ENCODE data around the gene GNB1L.
"Not testable (repeated sequence)": the region's sequence is repeated elsewhere in the genome, so short reads cannot be mapped to it uniquely, and the experiment has no call there.

GNB1L gene

GRCh38 chr22:19792383-19792896 is 62.2 kb downstream of the GNB1L start:
- not testable (repeated sequence) for DNase-seq

DNA sequence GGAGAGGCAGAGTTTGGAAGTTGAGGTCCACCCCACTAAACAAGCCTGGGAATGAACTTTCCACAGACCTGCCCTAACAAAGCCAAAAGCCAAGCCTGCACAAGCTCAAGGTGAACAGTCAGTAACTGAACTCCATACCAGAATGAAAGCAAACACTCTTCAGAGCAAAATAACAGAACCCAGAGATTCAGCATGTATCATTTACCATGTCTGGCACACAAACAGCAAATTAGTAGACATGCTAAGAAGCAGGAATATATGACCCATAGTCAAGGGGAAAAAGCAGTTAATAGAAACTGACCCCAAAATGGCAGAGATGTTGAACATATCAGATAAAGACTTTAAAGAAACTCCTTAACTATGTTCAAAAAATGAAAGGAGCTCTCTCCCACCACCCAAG is 62.8 kb downstream of the GNB1L start:
- DNase-seq = no peak

- no peak for DNase-seq
These were observed 63.4 kb downstream of the GNB1L start for GRCh38 chr22:19791243-19791642.

DNA sequence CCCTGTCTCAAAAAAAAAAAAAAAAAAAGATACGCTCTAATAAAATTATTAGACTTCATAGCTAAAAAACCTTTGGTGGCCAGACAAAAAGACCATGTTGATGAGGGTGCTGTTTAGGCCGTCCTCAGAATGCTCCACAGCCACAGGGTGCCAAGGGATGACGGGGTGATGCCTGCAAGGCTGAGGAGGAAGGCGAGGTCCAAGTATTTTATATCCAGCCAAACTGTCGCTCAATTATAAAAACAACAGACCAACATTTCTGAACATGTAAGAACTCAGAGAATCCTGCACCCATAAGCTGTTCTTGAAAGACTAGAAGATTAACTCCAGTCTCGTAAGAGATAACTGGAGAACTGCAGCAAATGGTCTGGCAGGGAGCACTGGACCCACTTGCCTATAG is 64.8 kb downstream of the GNB1L start:
- DNase-seq = no peak

DNA sequence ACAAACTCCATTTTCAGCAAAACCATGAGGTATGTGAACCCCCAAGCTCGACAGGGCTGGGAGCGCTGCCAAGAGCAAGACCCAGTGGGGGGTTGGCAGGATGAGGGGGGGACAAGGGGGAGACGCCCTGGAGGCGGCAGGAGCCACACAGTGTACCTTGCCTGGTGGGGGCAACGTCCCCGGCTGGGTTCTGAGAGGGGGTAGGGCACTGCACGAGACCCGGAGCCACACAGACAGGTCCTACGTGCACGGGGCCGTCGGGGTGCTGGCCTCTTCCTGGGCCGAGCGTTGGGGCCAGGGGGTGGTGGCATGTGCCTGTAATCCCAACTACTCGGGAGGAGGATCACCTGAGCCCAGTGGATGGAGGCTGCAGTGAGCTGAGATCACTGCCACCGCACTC is 65.3 kb downstream of the GNB1L start:
- DNase-seq = no peak

GRCh38 chr22:19788661-19789225 is 65.9 kb downstream of the GNB1L start:
- no peak for DNase-seq

GRCh38 chr22:19787849-19788141 is 66.9 kb downstream of the GNB1L start:
- DNase-seq = no peak

DNA sequence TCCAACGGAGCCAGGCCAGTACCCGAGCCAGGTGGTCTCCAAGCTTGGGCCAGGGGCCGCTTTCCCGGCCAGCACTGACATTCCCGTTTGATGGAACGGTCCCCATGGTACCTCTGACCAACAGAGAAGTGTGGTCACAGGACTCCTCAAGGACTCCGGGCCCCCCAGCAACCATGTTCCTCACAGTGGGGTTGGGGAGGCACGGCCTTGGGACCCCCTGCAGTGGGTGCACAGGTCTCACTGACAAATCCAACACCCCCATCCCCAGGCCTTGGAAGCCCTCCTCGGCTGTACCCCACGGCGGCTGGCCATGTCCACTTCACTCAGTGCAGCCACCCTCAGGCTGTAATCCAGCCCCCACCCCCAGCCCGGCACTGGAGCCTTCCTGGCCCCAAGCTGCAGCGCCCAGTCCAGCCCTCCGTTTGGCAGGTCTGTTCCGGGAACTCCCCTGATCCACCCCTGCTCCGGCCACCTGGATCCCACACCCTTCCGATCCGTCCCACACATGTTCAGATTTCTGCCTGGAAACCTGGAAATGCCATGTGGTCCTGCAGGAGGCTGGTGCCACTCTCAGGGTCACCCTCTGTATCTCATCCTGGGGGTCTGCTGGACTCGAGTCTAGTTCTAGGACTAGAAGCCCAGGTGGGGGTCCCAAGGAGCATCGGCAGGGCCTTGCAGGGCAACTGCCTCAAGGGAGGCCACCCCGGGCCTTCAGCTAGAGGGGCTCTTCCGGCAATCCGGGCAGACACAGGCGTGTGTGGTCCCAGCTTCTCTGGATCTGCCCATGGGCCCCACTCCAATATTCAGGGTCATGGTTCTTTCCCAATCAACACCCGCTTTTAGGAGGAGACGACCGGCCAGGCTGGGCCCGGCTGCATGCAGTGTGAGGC is 67.5 kb downstream of the GNB1L start:
- DNase-seq = no peak

DNA sequence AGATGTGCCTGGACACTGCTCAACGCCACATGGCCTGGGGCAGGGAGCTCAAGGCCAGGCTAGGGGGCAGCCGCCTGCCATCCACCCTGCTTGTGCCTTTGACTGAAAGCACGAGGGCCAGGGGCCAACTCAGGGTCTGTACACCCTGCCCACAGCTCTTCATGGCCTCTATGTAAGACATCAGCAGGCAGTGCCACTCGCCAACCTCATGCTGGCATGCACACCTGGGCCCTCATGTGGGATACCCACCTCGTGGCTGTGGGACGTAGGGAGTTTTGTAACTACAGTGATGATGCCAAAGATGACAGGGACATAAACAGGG is 68.4 kb downstream of the GNB1L start:
- no peak for DNase-seq

GRCh38 chr22:19785461-19786263 is 69.0 kb downstream of the GNB1L start:
- DNase-seq = no peak

DNA sequence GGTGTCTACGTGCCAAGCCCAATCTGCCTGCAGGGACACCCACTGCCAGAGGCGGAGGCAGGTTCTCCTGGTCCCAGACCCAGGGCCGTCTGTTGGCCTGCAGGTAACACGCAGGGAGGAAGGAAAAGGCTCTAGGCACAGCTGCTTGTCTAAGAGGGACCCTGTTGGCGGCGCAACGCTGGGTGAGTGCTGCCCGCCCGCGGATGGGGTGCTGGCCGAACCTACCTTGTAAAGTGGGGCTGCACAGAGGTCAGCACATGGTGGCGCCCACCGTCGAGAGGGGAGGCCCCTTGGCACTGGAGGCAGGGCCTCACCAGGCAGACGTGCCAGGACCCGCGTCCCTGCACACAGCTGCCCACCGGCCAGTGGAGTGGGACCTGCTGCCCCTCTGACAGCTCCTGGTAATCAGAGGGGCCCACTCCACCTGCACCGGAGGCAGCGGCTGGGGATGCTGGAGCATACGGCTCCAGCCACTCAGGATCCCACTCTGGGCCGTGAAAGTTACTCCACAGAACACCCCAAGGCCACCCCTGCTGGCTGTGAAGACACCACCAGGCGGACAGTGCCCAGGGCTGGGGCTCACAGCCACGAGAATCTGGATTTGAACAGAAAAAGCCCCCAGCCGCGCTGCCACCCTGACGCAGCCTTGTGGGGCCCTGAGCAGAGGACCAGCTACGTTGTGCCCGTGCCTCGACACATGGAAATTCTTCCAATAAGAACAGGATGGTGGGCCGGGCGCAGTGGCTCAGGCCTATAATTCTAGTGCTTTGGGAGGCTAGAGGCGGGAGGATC is 70.1 kb downstream of the GNB1L start:
- no peak for DNase-seq

- DNase-seq = no peak
These were observed 70.9 kb downstream of the GNB1L start for GRCh38 chr22:19783586-19784383.

GRCh38 chr22:19782533-19782932 is 72.1 kb downstream of the GNB1L start:
- no peak for DNase-seq

- DNase-seq = no peak
These were observed 74.9 kb downstream of the GNB1L start for GRCh38 chr22:19779685-19780268.

DNA sequence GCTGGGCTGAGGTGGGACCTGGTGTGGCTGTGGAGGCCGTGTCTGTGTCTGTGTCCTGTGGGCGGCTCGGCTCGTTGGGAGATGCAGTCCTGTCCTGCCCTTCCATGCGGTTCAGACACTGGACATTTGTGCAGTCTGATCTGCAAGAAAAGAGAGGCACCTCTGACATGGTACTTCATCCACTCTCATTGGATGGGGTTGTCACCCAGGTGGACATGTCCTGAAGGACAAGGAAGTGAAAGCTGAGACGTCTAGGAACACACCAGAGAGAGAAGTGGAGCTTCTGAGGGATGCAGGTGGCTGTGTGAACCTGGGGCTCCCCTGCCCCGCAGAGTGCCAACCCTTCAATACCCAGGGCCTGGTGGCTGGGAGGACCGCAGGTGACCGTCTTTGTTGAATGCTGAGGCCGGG is 75.7 kb downstream of the GNB1L start:
- no peak for DNase-seq

GRCh38 chr22:19777192-19777591 is 77.5 kb downstream of the GNB1L start:
- not testable (repeated sequence) for DNase-seq

- DNase-seq = no peak
These were observed 78.1 kb downstream of the GNB1L start for GRCh38 chr22:19776433-19777031.

DNA sequence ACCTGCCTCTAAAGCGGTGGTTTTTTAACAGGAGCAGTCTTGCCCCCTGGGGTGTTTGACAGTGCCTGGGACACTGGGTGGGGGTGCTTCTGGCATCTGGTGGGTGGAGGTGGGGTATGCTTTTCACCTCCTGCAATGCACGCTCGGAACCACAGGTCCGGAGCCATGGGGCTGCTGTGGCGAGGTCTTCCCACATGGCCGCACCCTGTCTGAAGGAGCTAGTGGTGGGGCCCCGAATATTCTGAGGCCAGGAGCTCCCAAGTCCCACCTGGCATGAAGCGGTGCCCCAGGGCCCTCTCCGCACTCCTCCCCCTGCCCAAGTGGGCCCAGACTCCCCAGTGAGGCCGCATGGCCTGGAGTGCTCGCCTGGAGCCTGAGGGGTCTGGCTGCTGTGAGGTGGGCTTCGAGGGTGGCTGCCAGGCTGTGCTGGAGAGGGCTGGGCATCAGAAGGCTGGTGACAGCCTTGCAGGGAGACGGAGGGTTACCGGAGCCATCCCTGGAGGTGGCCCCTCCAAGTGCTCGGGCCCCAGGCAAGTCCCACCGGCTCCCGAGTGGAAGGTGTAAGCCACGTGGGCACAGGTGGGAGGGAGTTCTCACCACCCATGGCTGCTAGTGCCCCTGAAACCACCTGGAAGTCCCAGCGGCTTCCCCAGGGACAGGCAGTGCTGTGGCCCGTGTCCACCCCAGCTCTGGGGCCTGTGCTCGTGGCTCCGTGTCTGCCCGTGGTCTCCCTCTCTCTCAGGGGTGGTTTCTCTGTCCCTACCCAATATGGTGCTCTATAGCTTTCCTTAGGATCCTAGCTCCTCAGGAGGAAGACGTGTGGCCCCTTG is 79.0 kb downstream of the GNB1L start:
- DNase-seq = no peak

- no peak for DNase-seq
These were observed 80.0 kb downstream of the GNB1L start for GRCh38 chr22:19774628-19775027.

DNA sequence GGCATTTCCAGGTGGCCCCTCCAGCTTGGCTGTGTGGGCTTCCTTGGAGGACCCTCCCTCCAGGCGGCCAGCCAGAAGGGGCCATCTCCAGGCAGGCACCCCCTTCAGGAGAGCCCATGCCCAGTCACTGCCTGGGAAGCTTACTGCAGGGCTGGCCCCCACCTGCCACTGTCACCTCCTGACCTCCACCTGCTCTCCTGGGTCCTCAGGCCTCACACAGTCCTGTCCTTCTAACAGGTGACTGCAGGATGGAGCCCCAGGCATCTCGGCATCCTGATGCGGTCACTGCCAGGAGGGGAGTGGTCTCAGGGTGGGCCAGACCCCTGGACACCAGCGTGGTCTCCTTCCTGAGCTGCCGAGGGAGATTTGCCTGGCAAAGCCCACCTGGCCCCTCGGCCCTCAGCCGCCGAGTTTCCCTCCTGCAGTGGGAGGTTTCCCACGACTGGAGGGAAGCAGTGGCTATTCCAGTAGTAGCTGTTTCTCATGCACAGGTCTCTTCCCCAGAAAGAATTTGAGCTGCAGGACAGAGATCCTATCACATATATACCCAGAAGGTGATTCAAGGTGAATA is 81.1 kb downstream of the GNB1L start:
- DNase-seq = no peak

All from SHP77 treated with DMSO at 0.1 percent for 48 hours (cell line).